ENCODE data around the gene AMER3. TPM values are rescaled to one million over a fixed set of nuclear protein-coding genes. Genes with fewer than 3 reads are reported as not detected.

AMER3 gene
- total and polyA plus RNA-seq, 2 experiments from 2014 or later: 0.05 to 1.00 TPM

GRCh38 chr2:130764035-130764820, 8.9 kb downstream of the AMER3 start:
- Histone ChIP-seq H3K4me3 (no peak overlapping the region), H3K79me2 (no peaks in the 10 kb centered on the region), H3K4me2 (no peak overlapping the region), H4K20me1 (ENCODE audit: insufficient read depth, poor library complexity, severe bottlenecking) (no peaks in the 10 kb centered on the region), H3K4me1 (ENCODE audit: insufficient read depth) (no peaks in the 10 kb centered on the region), H3K9me2 (replicated peaks; ENCODE audit: insufficient read depth) (no peaks in the 10 kb centered on the region), H3K9me3 (ENCODE audit: low read depth) (no peaks in the 10 kb centered on the region), H3K36me3 (replicated peaks; ENCODE audit: insufficient read depth, low read depth) (no peaks in the 10 kb centered on the region), H3K27ac (no peak overlapping the region), H2AFZ (no peak overlapping the region), H3K27me3 (peaks cover 2% of the 10 kb centered on the region)
- 95% methylated on average over 15 of the region's 15 CpGs for WGBS (ENCODE audit: low lambda C conversion rate, missing lambda C conversion rate)
- DNase-seq (ENCODE audit: low spot score): no peak
- TF ChIP-seq EZH2 (IDR thresholded peaks at IDR 0.05; ENCODE audit: borderline replicate concordance) (no peak), CTCF (IDR thresholded peaks at IDR 0.05; ENCODE audit: poor library complexity) (no peak), EZH2phosphoT487 (IDR thresholded peaks at IDR 0.05; ENCODE audit: low read depth, severe bottlenecking, unreplicated experiment) (no peak)

GRCh38 chr2:130764821-130765115, 9.4 kb downstream of the AMER3 start:
- Histone ChIP-seq H3K27ac (no peak overlapping the region), H3K27me3 (no peaks in the 10 kb centered on the region), H3K9me3 (ENCODE audit: low read depth) (no peaks in the 10 kb centered on the region), H3K79me2 (no peaks in the 10 kb centered on the region), H3K4me1 (ENCODE audit: insufficient read depth) (no peaks in the 10 kb centered on the region), H3K36me3 (replicated peaks; ENCODE audit: insufficient read depth, low read depth) (no peaks in the 10 kb centered on the region), H3K4me3 (no peak overlapping the region), H2AFZ (no peak overlapping the region), H4K20me1 (ENCODE audit: insufficient read depth, poor library complexity, severe bottlenecking) (no peaks in the 10 kb centered on the region), H3K9me2 (replicated peaks; ENCODE audit: insufficient read depth) (no peaks in the 10 kb centered on the region), H3K4me2 (no peak overlapping the region)
- 93% methylated on average over 5 of the region's 5 CpGs for WGBS (ENCODE audit: low lambda C conversion rate, missing lambda C conversion rate)
- no peak for TF ChIP-seq EZH2phosphoT487 (IDR thresholded peaks at IDR 0.05; ENCODE audit: low read depth, severe bottlenecking, unreplicated experiment)
- no peak for TF ChIP-seq EZH2 (IDR thresholded peaks at IDR 0.05; ENCODE audit: borderline replicate concordance)
- no peak for DNase-seq (ENCODE audit: low spot score)

- H3K4me3 ChIP-seq: no peak overlapping the region
- no peak overlapping the region for H2AFZ ChIP-seq
- H3K79me2 ChIP-seq: no peaks in the 10 kb centered on the region
- no peaks in the 10 kb centered on the region for H3K4me1 ChIP-seq (ENCODE audit: insufficient read depth)
- no peak overlapping the region for H3K27ac ChIP-seq
- no peaks in the 10 kb centered on the region for H3K36me3 ChIP-seq (replicated peaks; ENCODE audit: insufficient read depth, low read depth)
- no peaks in the 10 kb centered on the region for H3K27me3 ChIP-seq
- H3K9me2 ChIP-seq (replicated peaks; ENCODE audit: insufficient read depth): no peaks in the 10 kb centered on the region
- DNase-seq (ENCODE audit: low spot score): no peak
- 64% methylated on average over 6 of the region's 6 CpGs for WGBS (ENCODE audit: low lambda C conversion rate, missing lambda C conversion rate)
- no peaks in the 10 kb centered on the region for H4K20me1 ChIP-seq (ENCODE audit: insufficient read depth, poor library complexity, severe bottlenecking)
- no peaks in the 10 kb centered on the region for H3K9me3 ChIP-seq (ENCODE audit: low read depth)
- TF ChIP-seq EZH2phosphoT487 (IDR thresholded peaks at IDR 0.05; ENCODE audit: low read depth, severe bottlenecking, unreplicated experiment): no peak
- no peak for TF ChIP-seq CTCF (IDR thresholded peaks at IDR 0.05; ENCODE audit: poor library complexity)
- no peak for TF ChIP-seq EZH2 (IDR thresholded peaks at IDR 0.05; ENCODE audit: borderline replicate concordance)
- H3K4me2 ChIP-seq: no peak overlapping the region
These were observed 10.1 kb downstream of the AMER3 start for GRCh38 chr2:130765464-130765863.

- H3K9me2 ChIP-seq (replicated peaks; ENCODE audit: insufficient read depth): no peaks in the 10 kb centered on the region
- H3K4me1 ChIP-seq (ENCODE audit: insufficient read depth): no peaks in the 10 kb centered on the region
- no peak overlapping the region for H3K27ac ChIP-seq
- no peak for DNase-seq (ENCODE audit: low spot score)
- H3K4me3 ChIP-seq: no peak overlapping the region
- 89% methylated on average over 7 of the region's 7 CpGs for WGBS (ENCODE audit: low lambda C conversion rate, missing lambda C conversion rate)
- H3K9me3 ChIP-seq (ENCODE audit: low read depth): no peaks in the 10 kb centered on the region
- H3K4me2 ChIP-seq: no peak overlapping the region
- no peak overlapping the region for H2AFZ ChIP-seq
- no peaks in the 10 kb centered on the region for H4K20me1 ChIP-seq (ENCODE audit: insufficient read depth, poor library complexity, severe bottlenecking)
- TF ChIP-seq EZH2 (IDR thresholded peaks at IDR 0.05; ENCODE audit: borderline replicate concordance): no peak
- TF ChIP-seq EZH2phosphoT487 (IDR thresholded peaks at IDR 0.05; ENCODE audit: low read depth, severe bottlenecking, unreplicated experiment): no peak
- no peak for TF ChIP-seq CTCF (IDR thresholded peaks at IDR 0.05; ENCODE audit: poor library complexity)
- H3K79me2 ChIP-seq: no peaks in the 10 kb centered on the region
- no peaks in the 10 kb centered on the region for H3K36me3 ChIP-seq (replicated peaks; ENCODE audit: insufficient read depth, low read depth)
- H3K27me3 ChIP-seq: no peaks in the 10 kb centered on the region
These were observed 10.7 kb downstream of the AMER3 start for GRCh38 chr2:130766037-130766436.

Measured in hepatocyte (in vitro differentiated cells).